GM18873 (cell line): ENCODE results near the gene TMEM156.
A peak's percentile ranks its signal among the peaks of the same experiment; 100 is the strongest.
"Not testable (repeated sequence)": the region's sequence is repeated elsewhere in the genome, so short reads cannot be mapped to it uniquely, and the experiment has no call there.

Source experiments
- ATAC-seq: cut with Tn5 transposase; IDR thresholded peaks from one replicate; pipeline ENCODE4 v1.9.1; 2021; ENCODE audit warnings: mild to moderate bottlenecking, moderate library complexity, moderate number of reproducible peaks; ENCODE audit not compliant: unreplicated experiment, low FRiP score

Gene TMEM156

DNA sequence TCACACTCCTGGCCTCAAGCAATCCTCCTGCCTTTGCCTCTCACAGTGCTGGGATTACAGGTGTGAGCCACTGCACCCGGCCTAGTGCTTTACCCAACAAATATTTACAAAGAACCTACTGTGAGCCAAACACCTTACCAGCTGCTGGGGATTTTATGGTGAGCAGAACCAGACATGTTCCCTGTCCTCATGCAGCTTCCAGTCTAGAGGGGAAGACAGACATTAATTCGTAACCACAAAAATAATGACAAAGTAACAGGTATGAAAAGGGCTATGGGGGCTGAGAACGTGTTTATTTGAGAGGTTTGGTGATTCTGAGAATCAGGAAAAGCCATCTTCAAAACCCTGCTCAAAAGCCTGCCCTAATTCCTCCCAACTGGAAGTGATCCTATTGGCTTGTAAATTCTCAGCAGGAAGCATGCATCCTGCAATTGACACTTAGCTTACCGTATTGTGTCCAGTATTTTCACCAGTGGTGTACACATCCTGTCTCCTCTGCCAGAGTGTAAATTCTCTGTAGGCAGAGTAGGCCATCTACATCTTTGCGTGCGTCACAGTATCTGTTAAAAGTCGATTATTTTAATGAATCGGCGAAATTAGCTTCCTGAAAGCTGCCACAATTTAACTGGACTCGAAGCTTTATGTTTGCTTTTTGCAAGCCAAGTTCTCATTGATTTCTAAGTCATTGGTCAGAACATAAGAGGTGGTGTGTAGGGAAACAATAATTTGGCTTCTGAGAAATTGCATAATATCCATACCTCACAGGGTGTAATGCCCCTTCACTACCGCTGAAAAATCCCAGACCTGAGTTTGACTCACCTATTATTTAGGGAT lies 67.0 kb downstream of the TMEM156 start:
- ATAC-seq, result no peak

DNA sequence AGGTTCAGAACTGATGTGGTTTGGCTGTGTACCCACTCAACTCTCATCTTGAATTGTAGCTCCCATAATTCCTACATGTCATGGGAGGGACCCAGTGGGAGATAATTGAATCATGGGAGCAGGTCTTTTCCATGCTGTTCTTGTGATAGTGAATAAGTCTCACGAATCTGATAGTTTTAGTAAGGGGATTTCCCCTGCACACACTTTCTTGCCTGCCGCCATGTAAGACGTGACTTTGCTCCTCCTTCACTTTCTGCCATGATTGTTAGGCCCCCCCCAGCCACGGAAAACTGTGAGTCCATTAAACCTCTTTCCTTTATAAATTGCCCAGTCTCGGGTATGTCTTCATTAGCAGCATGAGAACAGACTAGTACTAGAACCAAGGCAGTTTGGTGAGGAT lies 73.0 kb downstream of the TMEM156 start:
- ATAC-seq, result not testable (repeated sequence)

GRCh38 chr4:38958453-38959190 lies 73.6 kb downstream of the TMEM156 start:
- no peak for ATAC-seq

DNA sequence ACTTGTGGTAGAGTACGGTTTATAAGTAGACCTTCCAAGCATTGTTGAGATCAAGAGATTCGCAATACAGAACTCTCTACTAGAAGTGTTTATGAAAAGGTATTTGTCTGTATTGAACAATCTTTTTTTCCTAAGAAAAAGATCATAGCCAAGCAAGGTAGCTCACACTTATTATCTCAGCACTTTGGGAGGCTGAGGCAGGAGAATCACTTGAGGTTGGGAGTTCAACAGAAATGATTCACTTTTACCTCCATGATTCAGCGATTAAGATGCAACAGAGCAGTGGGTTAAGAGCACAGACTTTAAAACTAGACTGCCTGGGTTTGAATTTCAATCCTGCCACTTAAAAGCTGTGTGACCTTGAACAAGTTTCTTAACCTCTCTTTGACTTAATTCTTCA lies 74.3 kb downstream of the TMEM156 start:
- no peak for ATAC-seq

- ATAC-seq, result no peak
These were observed 74.9 kb downstream of the TMEM156 start for GRCh38 chr4:38957261-38957815.

GRCh38 chr4:38955957-38956356 lies 76.3 kb downstream of the TMEM156 start:
- no peak for ATAC-seq

DNA sequence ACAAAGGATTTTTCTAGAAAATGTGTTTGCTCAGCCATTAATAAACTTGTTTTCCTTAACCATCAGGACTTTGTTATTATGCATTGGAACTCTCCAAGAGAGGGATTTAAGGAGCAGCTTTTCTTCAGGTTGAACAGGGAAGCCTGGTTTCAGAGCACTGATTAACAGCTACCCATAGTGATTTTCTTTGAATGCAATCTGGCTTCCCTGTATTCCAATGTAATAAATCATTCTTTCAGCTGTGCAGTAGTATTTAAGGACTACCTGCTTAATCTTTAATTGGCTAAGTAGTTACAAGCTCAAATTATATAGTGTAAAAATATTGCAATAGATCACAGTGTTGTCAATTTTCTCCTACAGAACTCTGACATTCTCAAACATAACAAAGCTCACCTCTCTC lies 77.5 kb downstream of the TMEM156 start:
- no peak for ATAC-seq

- ATAC-seq, result no peak
These were observed 80.2 kb downstream of the TMEM156 start for GRCh38 chr4:38952017-38952416.

GRCh38 chr4:38951598-38951997 lies 80.6 kb downstream of the TMEM156 start:
- no peak for ATAC-seq

DNA sequence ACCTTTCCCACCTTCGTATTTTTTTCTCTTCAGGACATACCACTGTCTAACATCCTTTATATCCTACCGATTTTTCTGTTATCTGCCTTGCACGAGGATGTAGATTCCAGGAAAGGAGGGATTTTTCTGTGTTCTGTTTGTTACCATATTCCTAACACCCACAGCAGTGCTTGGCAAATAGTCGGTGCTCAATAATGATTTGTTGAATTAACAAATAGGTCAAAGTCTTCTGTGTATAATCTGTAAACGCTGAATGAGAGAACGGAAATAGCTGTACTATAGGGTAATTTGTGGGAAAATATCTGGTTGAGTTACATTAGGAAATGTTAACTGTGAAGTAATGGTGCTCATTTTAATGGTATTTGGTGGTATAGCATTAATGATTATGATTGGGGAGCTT lies 81.5 kb downstream of the TMEM156 start:
- no peak for ATAC-seq

DNA sequence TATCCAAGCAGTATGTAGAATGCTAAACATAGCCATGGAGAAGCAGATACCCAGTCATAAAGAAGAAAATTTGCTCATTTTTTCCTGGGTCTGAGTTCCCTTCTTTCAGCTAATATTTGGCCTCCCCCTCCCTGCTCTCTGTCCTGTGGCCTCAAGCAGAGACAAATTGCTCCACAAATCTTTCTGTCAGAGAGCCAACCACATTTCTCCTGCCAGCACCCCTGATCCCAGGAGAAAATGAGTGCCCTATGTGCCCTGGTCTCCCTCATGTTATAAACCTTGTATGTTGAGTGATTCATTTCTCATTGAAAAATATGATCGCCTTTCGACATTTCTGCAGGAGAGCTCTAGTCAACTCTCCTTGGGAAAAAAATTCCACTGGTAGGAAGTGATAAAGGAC lies 82.0 kb downstream of the TMEM156 start:
- ATAC-seq, result no peak

GRCh38 chr4:38949411-38950051 lies 82.7 kb downstream of the TMEM156 start:
- no peak for ATAC-seq

DNA sequence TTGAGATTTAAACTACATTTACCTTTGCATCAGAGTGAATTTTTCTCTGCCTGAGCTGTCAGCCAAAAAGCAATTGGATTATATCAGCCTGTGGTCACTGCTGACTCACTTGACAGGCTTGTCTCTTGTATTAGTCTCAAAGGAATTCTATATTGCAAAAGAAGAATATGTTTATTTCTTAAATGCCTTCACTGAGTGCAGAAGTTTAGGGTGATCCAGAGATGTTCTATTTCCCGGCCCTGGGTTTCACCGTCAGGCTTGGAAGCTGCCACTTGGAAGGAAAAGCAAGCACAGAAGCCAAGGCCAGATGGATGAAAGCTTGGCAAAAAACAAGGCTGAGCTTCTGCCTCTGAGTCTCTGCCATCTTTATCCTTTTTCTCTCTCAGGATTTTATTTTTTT lies 83.7 kb downstream of the TMEM156 start:
- ATAC-seq, result no peak

GRCh38 chr4:38946919-38947318 lies 85.3 kb downstream of the TMEM156 start:
- ATAC-seq, result no peak

DNA sequence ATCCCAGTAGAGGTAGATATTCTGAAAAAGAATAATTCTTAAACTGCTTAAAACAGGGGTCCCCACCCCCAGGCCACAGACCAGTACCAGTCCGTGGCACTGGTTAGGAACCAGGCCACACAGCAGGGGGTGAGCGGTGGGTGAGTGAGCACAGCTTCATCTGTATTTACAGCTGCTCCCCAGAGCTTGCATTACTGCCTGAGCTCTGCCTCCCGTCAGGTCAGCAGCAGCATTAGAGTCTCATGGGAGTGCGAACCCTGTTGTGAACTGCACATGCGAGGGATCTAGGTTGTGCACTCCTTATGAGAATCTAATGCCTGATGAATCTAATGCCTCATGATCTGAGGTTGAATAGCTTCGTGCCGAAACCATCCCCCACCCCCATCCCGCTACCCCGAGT lies 87.8 kb downstream of the TMEM156 start:
- ATAC-seq, result no peak

DNA sequence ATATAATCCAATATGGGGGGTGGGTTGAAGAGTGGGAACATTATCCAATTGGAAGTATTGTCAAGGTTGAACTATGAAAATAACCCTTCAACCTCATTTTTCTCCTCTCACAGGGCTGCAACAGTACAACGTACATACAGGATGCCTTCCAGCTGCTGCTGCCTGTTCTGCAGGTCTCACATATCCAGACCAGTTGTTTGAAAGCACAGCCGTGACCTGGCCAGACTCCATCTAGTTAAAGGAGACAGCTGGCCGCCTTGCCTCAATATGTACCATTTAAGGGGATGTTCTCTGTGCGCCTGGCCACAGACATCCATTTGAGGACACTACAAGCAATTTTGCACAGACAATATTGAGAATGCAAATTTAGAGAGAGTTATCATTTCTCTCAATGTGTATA lies 88.9 kb downstream of the TMEM156 start:
- no peak for ATAC-seq

DNA sequence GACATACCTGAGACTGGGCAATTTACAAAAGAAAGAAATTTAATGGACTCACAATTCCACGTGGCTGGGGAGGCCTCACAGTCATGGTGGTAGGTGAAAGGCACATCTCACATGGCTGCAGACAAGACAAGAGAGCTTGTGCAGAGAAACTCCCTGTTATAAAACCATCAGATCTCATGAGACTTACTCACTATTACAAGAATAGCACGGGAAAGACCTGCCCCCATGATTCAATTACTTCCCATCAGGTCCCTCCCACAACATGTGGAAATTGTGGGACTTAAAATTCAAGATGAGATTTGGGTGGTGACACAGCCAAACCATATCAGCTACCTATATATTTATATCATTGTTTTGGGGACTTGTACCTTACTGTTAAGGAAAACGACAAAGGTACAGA lies 90.3 kb downstream of the TMEM156 start:
- not testable (repeated sequence) for ATAC-seq

DNA sequence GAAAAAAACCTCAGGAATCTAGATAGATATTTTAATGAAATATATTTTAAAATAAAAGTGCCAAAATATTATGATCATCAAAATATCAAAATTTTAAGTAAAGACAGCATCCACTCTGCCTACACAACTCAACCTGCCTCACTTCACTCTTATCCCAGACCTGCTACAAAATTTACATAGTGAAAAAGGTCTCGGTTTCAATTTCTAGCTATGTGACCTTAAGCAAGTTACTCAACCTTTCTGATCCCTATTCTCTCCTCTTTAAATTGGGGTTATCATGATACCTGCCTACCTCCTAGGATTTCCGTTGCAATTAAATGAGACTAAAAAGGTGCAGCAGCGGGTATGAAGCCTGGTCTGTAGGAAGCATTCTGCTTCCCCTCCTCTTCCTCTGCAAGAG lies 91.7 kb downstream of the TMEM156 start:
- ATAC-seq, result no peak

- peak; percentile 90 for ATAC-seq
These were observed 93.0 kb downstream of the TMEM156 start for GRCh38 chr4:38939165-38939564.

- ATAC-seq, result no peak
These were observed 96.7 kb downstream of the TMEM156 start for GRCh38 chr4:38935391-38936073.

- no peak for ATAC-seq
These were observed 101.1 kb downstream of the TMEM156 start for GRCh38 chr4:38931125-38931524.
